ENCODE results near the gene SORCS2. TPM values are rescaled to one million over a fixed set of nuclear protein-coding genes. Genes with fewer than 3 reads are reported as not detected.

SORCS2 gene
- total RNA-seq, 1 donor from 2014 or later: 29.5 TPM

DNA sequence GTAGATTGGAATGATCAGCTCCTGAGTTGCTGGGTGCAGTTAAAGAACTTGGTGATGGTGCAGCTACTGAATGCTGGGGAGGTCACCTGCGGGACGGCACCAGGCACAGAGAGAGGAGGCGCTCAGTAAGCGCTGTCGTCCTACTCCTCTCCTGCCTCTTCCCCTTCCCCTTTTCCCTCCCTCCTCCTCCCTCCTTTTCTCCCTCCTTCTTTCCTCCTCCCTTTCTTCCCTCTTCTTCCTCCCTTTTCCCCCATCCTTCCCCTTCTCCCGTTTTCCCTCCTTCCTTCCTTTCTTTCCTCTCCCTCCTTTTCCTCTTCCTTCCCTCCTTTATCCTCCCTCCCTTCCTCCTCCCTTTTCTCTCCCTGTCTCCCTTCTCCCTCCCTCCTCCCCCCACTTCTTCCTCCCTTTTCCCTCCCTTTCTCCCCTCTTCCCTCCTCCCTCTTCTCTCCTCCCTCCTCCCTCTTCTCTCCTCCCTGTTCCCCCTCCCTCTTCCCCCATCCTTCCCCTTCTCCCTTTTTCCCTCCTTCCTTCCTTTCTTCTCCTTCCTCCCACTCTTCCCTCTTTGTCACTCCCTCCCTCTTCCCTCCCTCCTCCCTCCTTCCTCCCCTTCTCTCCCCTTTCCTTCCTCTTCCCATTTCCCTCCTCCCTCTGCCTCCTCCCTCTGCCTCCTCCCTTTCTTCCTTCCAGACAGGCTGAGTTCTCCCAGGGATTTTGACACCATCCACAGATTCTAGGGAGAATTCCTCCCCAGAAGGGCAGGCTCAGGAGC is 330.3 kb downstream of the SORCS2 start:
- peaks cover 10% of the 10 kb centered on the region for H3K4me1 Mint-ChIP-seq (ENCODE audit: low read depth, unreplicated experiment)
- H3K27me3 Mint-ChIP-seq (ENCODE audit: unreplicated experiment): peaks cover 11% of the 10 kb centered on the region

DNA sequence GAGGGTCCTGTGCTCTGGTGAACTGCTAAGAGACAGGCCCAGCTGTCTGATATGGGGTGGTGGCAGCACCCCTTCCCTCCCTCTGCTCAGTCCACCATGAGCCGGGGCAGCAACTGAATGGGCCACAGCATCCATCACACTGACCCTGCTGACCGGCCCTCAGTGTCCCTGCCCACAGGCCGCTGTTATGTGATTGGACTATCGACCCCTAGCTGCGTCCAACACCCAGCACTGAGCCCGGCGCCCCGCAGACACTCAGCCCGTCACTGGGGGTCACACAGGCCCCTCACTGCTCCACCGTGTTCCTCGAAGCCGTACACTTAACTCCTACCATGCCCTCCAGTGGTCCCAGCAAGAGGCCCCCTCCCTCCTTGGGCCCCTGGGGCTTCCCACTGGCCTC is 331.2 kb downstream of the SORCS2 start:
- TF ChIP-seq, protein P1, sequence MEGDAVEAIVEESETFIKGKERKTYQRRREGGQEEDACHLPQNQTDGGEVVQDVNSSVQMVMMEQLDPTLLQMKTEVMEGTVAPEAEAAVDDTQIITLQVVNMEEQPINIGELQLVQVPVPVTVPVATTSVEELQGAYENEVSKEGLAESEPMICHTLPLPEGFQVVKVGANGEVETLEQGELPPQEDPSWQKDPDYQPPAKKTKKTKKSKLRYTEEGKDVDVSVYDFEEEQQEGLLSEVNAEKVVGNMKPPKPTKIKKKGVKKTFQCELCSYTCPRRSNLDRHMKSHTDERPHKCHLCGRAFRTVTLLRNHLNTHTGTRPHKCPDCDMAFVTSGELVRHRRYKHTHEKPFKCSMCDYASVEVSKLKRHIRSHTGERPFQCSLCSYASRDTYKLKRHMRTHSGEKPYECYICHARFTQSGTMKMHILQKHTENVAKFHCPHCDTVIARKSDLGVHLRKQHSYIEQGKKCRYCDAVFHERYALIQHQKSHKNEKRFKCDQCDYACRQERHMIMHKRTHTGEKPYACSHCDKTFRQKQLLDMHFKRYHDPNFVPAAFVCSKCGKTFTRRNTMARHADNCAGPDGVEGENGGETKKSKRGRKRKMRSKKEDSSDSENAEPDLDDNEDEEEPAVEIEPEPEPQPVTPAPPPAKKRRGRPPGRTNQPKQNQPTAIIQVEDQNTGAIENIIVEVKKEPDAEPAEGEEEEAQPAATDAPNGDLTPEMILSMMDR (IDR thresholded peaks at IDR 0.05; ENCODE audit: partially characterized antibody, unreplicated experiment): no peak
- DNase-seq: no peak
- no peak overlapping the region for H3K4me3 Mint-ChIP-seq (ENCODE audit: unreplicated experiment)
- H3K9me3 Mint-ChIP-seq (ENCODE audit: unreplicated experiment): peaks cover 10% of the 10 kb centered on the region
- H3K27ac Mint-ChIP-seq (ENCODE audit: unreplicated experiment): no peak overlapping the region
- H3K4me1 Mint-ChIP-seq (ENCODE audit: low read depth, unreplicated experiment): peaks cover 9% of the 10 kb centered on the region
- H3K36me3 Mint-ChIP-seq (ENCODE audit: unreplicated experiment): no peaks in the 10 kb centered on the region
- H3K27me3 Mint-ChIP-seq (ENCODE audit: unreplicated experiment): peaks cover 11% of the 10 kb centered on the region

More for the DNA sequence above, 330.3 kb downstream of the SORCS2 start:
- Mint-ChIP-seq H3K36me3 (ENCODE audit: unreplicated experiment) (no peaks in the 10 kb centered on the region), H3K9me3 (ENCODE audit: unreplicated experiment) (peaks cover 10% of the 10 kb centered on the region), H3K27ac (ENCODE audit: unreplicated experiment) (no peak overlapping the region), H3K4me3 (ENCODE audit: unreplicated experiment) (no peak overlapping the region)
- TF ChIP-seq, protein P1 (IDR thresholded peaks at IDR 0.05; ENCODE audit: partially characterized antibody, unreplicated experiment): no peak
- no peak for DNase-seq

DNA sequence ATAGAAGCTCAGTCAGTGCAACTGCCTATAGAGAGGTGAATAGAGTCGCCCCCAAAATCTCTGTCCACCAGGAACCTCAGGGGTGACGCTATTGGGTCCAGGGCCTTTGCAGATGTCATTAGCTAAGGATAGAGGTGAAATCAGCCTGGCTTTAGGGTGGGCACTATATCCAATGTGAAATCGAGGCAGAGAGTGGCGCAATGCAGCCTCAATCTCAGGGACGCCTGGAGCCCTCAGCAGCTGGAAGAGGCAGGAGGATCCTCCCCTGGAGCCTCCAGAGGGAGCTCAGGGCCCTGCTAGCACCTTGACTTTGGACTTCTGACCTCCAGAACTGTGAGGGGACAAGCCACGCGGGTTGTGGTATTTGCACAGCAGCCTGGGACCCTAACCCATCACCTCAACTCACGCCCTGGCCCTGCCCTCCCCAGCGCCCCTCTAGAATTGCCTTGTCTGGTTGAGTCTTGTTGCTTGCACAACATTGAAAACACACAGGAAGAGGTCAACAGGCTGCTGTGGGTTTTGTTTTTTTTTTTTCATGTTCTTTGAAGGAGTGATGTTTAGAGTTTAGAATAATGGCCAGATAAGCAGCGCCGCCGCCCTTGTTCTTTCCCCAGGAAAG is 331.8 kb downstream of the SORCS2 start:
- TF ChIP-seq, protein P1 (IDR thresholded peaks at IDR 0.05; ENCODE audit: partially characterized antibody, unreplicated experiment): no peak
- no peak for DNase-seq
- H3K27ac Mint-ChIP-seq (ENCODE audit: unreplicated experiment): no peak overlapping the region

DNA sequence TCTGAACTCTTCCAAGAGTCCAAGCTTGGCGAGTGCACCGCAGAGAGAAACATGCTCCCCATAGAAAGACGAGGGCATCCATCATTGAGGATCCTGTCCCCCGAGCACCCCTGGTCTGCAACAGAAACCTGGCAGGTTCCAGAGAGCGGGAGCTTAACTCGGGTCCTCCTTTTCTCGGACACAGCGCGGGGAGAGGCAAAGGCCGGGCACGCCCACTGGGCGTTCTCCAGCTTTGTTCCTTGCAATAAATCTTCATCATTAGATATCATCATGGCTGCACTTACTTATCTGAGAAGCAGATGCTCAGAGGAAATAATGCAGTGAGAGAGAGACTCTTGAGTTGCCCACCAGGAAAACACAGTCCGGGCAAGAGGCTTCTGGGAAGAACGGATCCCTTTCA is 332.5 kb downstream of the SORCS2 start:
- peaks cover 15% of the 10 kb centered on the region for H3K9me3 Mint-ChIP-seq (ENCODE audit: unreplicated experiment)
- H3K27ac Mint-ChIP-seq (ENCODE audit: unreplicated experiment): no peak overlapping the region
- H3K4me1 Mint-ChIP-seq (ENCODE audit: low read depth, unreplicated experiment): peaks cover 19% of the 10 kb centered on the region
- peaks cover 18% of the 10 kb centered on the region for H3K27me3 Mint-ChIP-seq (ENCODE audit: unreplicated experiment)
- no peak overlapping the region for H3K4me3 Mint-ChIP-seq (ENCODE audit: unreplicated experiment)
- H3K36me3 Mint-ChIP-seq (ENCODE audit: unreplicated experiment): no peaks in the 10 kb centered on the region
- TF ChIP-seq, protein P1 (IDR thresholded peaks at IDR 0.05; ENCODE audit: partially characterized antibody, unreplicated experiment): no peak
- DNase-seq: no peak

More for the DNA sequence above, 331.8 kb downstream of the SORCS2 start:
- Mint-ChIP-seq H3K4me3 (ENCODE audit: unreplicated experiment) (no peak overlapping the region), H3K4me1 (ENCODE audit: low read depth, unreplicated experiment) (peaks cover 15% of the 10 kb centered on the region), H3K27me3 (ENCODE audit: unreplicated experiment) (peaks cover 14% of the 10 kb centered on the region), H3K9me3 (ENCODE audit: unreplicated experiment) (peaks cover 14% of the 10 kb centered on the region), H3K36me3 (ENCODE audit: unreplicated experiment) (no peaks in the 10 kb centered on the region)

DNA sequence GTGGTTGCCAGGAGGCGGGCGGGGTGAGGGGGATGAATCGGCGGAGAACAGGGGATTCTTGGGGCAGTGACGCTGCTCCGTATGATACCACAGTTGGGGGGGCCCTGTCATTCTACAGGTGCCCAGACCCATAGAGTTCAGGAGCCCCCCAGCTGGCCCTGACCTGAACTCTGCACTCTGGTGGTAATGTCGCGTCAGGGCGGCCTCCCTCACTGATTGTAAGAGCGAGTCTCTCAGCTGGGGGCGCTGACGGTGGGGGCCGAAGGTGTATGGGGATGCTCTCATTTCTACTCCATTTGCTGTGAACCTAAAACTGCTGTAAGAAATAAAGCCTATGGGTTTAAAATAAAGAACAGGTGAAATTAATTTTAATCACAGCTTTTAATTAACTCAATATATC is 334.2 kb downstream of the SORCS2 start:
- no peaks in the 10 kb centered on the region for H3K36me3 Mint-ChIP-seq (ENCODE audit: unreplicated experiment)
- TF ChIP-seq, protein P1 (IDR thresholded peaks at IDR 0.05; ENCODE audit: partially characterized antibody, unreplicated experiment): peak; percentile 26
- DNase-seq: no peak
- H3K27ac Mint-ChIP-seq (ENCODE audit: unreplicated experiment): no peak overlapping the region
- peaks cover 23% of the 10 kb centered on the region for H3K4me1 Mint-ChIP-seq (ENCODE audit: low read depth, unreplicated experiment)
- H3K9me3 Mint-ChIP-seq (ENCODE audit: unreplicated experiment): peaks cover 10% of the 10 kb centered on the region
- H3K4me3 Mint-ChIP-seq (ENCODE audit: unreplicated experiment): no peak overlapping the region
- H3K27me3 Mint-ChIP-seq (ENCODE audit: unreplicated experiment): peaks cover 15% of the 10 kb centered on the region
